NT2/D1 (cell line): Measurements from ENCODE around the gene PANK2.

Experiments used
- SUZ12 ChIP-seq: IDR thresholded peaks from 2 replicates; pipeline ENCODE4 v1.6.1; 2011; ENCODE audit not compliant: insufficient read length, insufficient read depth; ENCODE audit errors: extremely low read depth
- YY1 ChIP-seq: IDR thresholded peaks from 2 replicates; pipeline ENCODE4 v1.6.1; 2011; ENCODE audit not compliant: insufficient read length, insufficient read depth
- ZNF274 ChIP-seq: IDR thresholded peaks from 2 replicates; pipeline ENCODE4 v1.6.1; 2011; ENCODE audit warnings: mild to moderate bottlenecking, low read depth, low read length

DNA sequence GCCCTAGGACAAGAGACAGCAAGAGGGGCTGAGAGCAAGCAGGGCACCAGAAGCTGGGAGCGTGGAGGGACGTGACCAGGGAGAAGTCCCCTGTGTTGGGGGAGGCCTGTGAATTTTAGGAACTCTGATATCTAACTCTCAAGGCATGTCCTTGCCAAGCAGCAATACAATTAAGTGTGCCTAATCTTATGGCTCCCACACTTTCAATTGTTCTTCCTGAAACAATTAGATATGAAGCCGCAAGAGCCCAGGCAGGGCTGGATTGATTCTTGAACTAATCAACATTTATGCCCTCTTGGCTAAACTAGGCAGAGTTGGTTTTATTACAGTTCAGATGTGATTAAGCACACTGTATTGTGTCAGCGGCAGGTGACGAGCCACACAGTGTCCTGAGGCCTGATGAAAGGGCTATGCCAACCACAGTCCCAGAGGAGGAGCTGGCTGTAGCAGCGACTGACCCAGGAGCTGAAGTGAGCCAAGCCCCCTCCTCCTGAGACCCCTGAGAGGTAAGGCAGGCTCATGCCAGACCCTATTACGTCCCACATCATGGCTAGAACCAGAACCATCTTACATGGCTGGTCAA, 46.7 kb upstream of the PANK2 start:
- TF ChIP-seq YY1: no peak
- no peak for TF ChIP-seq ZNF274
- TF ChIP-seq SUZ12: no peak
